Right lobe of liver (tissue), 6 donors: ENCODE results near the gene GABRQ. TPM values are rescaled to one million over a fixed set of nuclear protein-coding genes. Genes with fewer than 3 reads are reported as not detected.

ENCODE experiments used
- ATAC-seq, 4 donors: fragments of 200-7000 bp; cut with Tn5 transposase; one replicate each; pipeline ENCODE4 v1.9.1; 2020; ENCODE audit warnings: mild to moderate bottlenecking in 4 of 4, moderate library complexity in 4 of 4
- DNase-seq, 3 donors: peaks; one replicate each; pipeline ENCODE4 v3.0.0-alpha.2; 2020
- H3K27ac ChIP-seq, 3 donors: fragments of 200-600 bp; one replicate each; pipeline ENCODE4 v1.8.0; 2022
- H3K27me3 ChIP-seq, 2 donors: fragments of 200-600 bp; one replicate each; pipeline ENCODE4 v1.8.0; 2022
- H3K36me3 ChIP-seq, 4 donors: fragments of 200-600 bp; sonication (generic) in 1 of 4; one replicate each; pipeline versions ENCODE4 v1.5.1 to v1.8.0; 2017 to 2022; ENCODE audit warnings: control low read depth in 1 of 4
- H3K4me1 ChIP-seq, 4 donors: fragments of 200-600 bp; sonication (generic) in 1 of 4; one replicate each; pipeline versions ENCODE4 v1.5.1 to v1.8.0; 2017 to 2022; ENCODE audit warnings: control low read depth in 1 of 4
- H3K4me3 ChIP-seq, 3 donors: fragments of 200-600 bp; one replicate each; pipeline ENCODE4 v1.8.0; 2022
- H3K9me3 ChIP-seq, 4 donors: fragments of 200-600 bp; sonication (generic) in 1 of 4; one replicate each; pipeline versions ENCODE4 v1.5.1 to v1.8.0; 2017 to 2022; ENCODE audit warnings: control low read depth in 1 of 4
- CTCF ChIP-seq, 4 donors: fragments of 200-600 bp in 3 of 4; fragments of 450-650 bp in 1 of 4; IDR thresholded peaks; one replicate each; pipeline versions ENCODE4 v1.5.1 to v1.8.0; 2016 to 2022; ENCODE audit warnings: antibody characterized with exemption in 4 of 4, mild to moderate bottlenecking in 2 of 4
- POLR2A ChIP-seq: fragments of 450-650 bp; IDR thresholded peaks from one replicate; pipeline ENCODE4 v1.6.1; 2017; ENCODE audit warnings: antibody characterized with exemption, mild to moderate bottlenecking
- WGBS: methylation state at CpG from one replicate; pipeline ENCODE4 v1.1.6; 2018; ENCODE audit warnings: low coverage, low lambda C conversion rate; ENCODE audit not compliant: insufficient coverage; ENCODE audit errors: missing lambda C conversion rate; 5-methylcytosine and 5-hydroxymethylcytosine counted together
- intact Hi-C, 2 donors: fragments of 100-400 bp; cut with DNase I; formaldehyde crosslinking; loops; one replicate each; pipeline versions ENCODE4 v1.11.2 to v1.14.1; 2022
- total RNA-seq, 6 experiments: library from RNA; depleted of rRNA in 2 of 6; stranded (reverse); fragments of >200 nt in 2 of 6; fragmentation: NEBNext Ultra II Directional in 3 of 6; extraction: Animal tissue kit (Norgen Biotek cat#: 25700) in 3 of 6; gene quantifications; one replicate each; pipeline versions ENCODE4 v1.1.0 to v1.2.4, GENCODE V29; 2016 to 2023
- donor health status: DM: no; HTN: yes; CAD: no.
- donor health status: DM: no; HTN: no; CAD: no.
- donor health status: DM: no; HTN: no; CAD: no.
- donor health status: DM: no; HTN: yes; CAD: no.
- donor health status: DM: no; HTN: yes; CAD: no.

The GABRQ gene
- total RNA-seq, 6 experiments from 2014 or later: not detected

GRCh38 chrX:152614791-152615190 lies 22.9 kb upstream of the GABRQ start:
- H3K9me3 ChIP-seq: no peaks in the 10 kb centered on the region
- intact Hi-C loops: no loop called here
- TF ChIP-seq CTCF (IDR thresholded peaks at IDR 0.05): no peak
- TF ChIP-seq POLR2A: no peak

GRCh38 chrX:152619897-152620296 lies 17.8 kb upstream of the GABRQ start:
- no peak overlapping the region for H3K27ac ChIP-seq
- H3K36me3 ChIP-seq: no peaks in the 10 kb centered on the region
- H3K4me3 ChIP-seq: no peak overlapping the region
- no peaks in the 10 kb centered on the region for H3K4me1 ChIP-seq
- ATAC-seq (no peak), DNase-seq (no peak)
- H3K9me3 ChIP-seq: no peaks in the 10 kb centered on the region
- peaks cover 0 to 8% of the 10 kb centered on the region in 2 donors for H3K27me3 ChIP-seq
- intact Hi-C loops: no loop called here
- TF ChIP-seq CTCF (IDR thresholded peaks at IDR 0.05) (no peak), POLR2A (no peak)
- 35% methylated on average over 2 of the region's 2 CpGs for WGBS

More at GRCh38 chrX:152614791-152615190, 22.9 kb upstream of the GABRQ start:
- Histone ChIP-seq H3K4me1 (no peaks in the 10 kb centered on the region), H3K4me3 (no peak overlapping the region), H3K36me3 (no peaks in the 10 kb centered on the region), H3K27ac (no peak overlapping the region), H3K27me3 (peaks cover 0 to 8% of the 10 kb centered on the region in 2 donors)
- DNase-seq (no peak), ATAC-seq (peak in 2 of 4 donors; percentile 63 to 77)
- WGBS: 36% methylated on average over 1 of the region's 1 CpG

GRCh38 chrX:152632445-152633097 lies 5.1 kb upstream of the GABRQ start:
- Histone ChIP-seq H3K36me3 (no peaks in the 10 kb centered on the region), H3K4me3 (no peak overlapping the region), H3K27ac (no peak overlapping the region), H3K27me3 (peaks cover 0 to 5% of the 10 kb centered on the region in 2 donors), H3K4me1 (no peaks in the 10 kb centered on the region), H3K9me3 (no peaks in the 10 kb centered on the region)
- DNase-seq: peak in 2 of 3 donors; percentile 47 to 50
- WGBS: 33% methylated on average over 7 of the region's 7 CpGs
- ATAC-seq: peak; percentile 68 to 84 (median 80)
- intact Hi-C loops: loop anchor here (10.0 kb wide), 1 partner anchor 878 kb away; no protein-coding TSS in a partner anchor
- TF ChIP-seq CTCF (IDR thresholded peaks at IDR 0.05) (peak; percentile 76 to 86 (median 83)), POLR2A (no peak)

GRCh38 chrX:152635941-152636340 lies 1.8 kb upstream of the GABRQ start:
- H3K9me3 ChIP-seq: no peaks in the 10 kb centered on the region
- no peaks in the 10 kb centered on the region for H3K4me1 ChIP-seq
- ATAC-seq (peak; percentile 75 to 85 (median 80)), DNase-seq (peak in 1 of 3 donors; percentile 47)
- H3K27ac ChIP-seq: no peak overlapping the region
- 8% methylated on average over 7 of the region's 7 CpGs for WGBS
- intact Hi-C loops: loop anchor here (10.0 kb wide), 1 partner anchor 881 kb away; no protein-coding TSS in a partner anchor
- H3K4me3 ChIP-seq: no peak overlapping the region
- TF ChIP-seq CTCF (IDR thresholded peaks at IDR 0.05) (peak; percentile 63 to 71 (median 64)), POLR2A (no peak)
- H3K27me3 ChIP-seq: peaks cover 0 to 24% of the 10 kb centered on the region in 2 donors
- H3K36me3 ChIP-seq: no peaks in the 10 kb centered on the region
